WTC11 (cell line): ENCODE results near the gene CACNA1D. TPM values are rescaled to one million over a fixed set of nuclear protein-coding genes. Genes with fewer than 3 reads are reported as not detected.

Source experiments
- ATAC-seq: fragments of 200-7000 bp; cut with Tn5 transposase; 2 replicates; pipeline ENCODE4 v1.10.0; 2021; ENCODE audit warnings: mild to moderate bottlenecking, moderate library complexity
- CTCF ChIA-PET: fragments of 300-600 bp; sonication (Branson Sonifier 250); formaldehyde crosslinking; loops from one replicate; lab custom pipeline; 2021; ENCODE audit warnings: antibody characterized with exemption; lab: Charles Lee
- POLR2A ChIA-PET: fragments of 350-600 bp; sonication (Branson Sonifier 250); formaldehyde crosslinking; loops from one replicate; lab custom pipeline; 2021; ENCODE audit warnings: antibody characterized with exemption; lab: Charles Lee
- DNase-seq: peaks from one replicate; pipeline ENCODE4 v3.0.0; 2021; ENCODE audit warnings: low spot score
- H3K27ac Mint-ChIP-seq: 2 replicates; pipeline ENCODE4 v1.8.0; 2021; ENCODE audit warnings: mixed read lengths
- H3K27me3 Mint-ChIP-seq: 2 replicates; pipeline ENCODE4 v1.8.0; 2021; ENCODE audit warnings: low read depth, mild to moderate bottlenecking, moderate library complexity, mixed read lengths
- H3K36me3 Mint-ChIP-seq: 2 replicates; pipeline ENCODE4 v1.8.0; 2021; ENCODE audit warnings: mixed read lengths
- H3K4me1 Mint-ChIP-seq: 2 replicates; pipeline ENCODE4 v1.8.0; 2022; ENCODE audit warnings: mixed read lengths
- H3K4me3 Mint-ChIP-seq: 2 replicates; pipeline ENCODE4 v1.8.0; 2021; ENCODE audit warnings: mild to moderate bottlenecking, moderate library complexity, mixed read lengths
- H3K9me3 Mint-ChIP-seq: 2 replicates; pipeline ENCODE4 v1.8.0; 2021; ENCODE audit warnings: mixed read lengths
- ATF2 ChIP-seq: sonication (generic); formaldehyde crosslinking; IDR thresholded peaks from 2 replicates; pipeline ENCODE4 v1.8.1; 2022; ENCODE audit warnings: low read depth, missing genetic modification reagents, borderline replicate concordance
- CBFB ChIP-seq: sonication (generic); formaldehyde crosslinking; IDR thresholded peaks from 2 replicates; pipeline ENCODE4 v1.8.1; 2022; ENCODE audit warnings: mild to moderate bottlenecking, low read depth, missing genetic modification reagents
- ERG ChIP-seq: fragments of 250-450 bp; sonication (Bioruptor Pico); IDR thresholded peaks from 2 replicates; pipeline ENCODE4 v1.8.0; 2021; ENCODE audit warnings: mild to moderate bottlenecking
- FOXK1 ChIP-seq: sonication (generic); formaldehyde crosslinking; IDR thresholded peaks from 2 replicates; pipeline ENCODE4 v1.8.0; 2022; ENCODE audit warnings: mild to moderate bottlenecking, moderate library complexity, missing genetic modification reagents
- FOXP1 ChIP-seq: sonication (generic); formaldehyde crosslinking; IDR thresholded peaks from 2 replicates; pipeline ENCODE4 v1.8.0; 2022; ENCODE audit warnings: missing genetic modification reagents, mild to moderate bottlenecking, moderate library complexity, borderline replicate concordance
- GRHL2 ChIP-seq: fragments of 250-450 bp; sonication (Bioruptor Pico); IDR thresholded peaks from 2 replicates; pipeline ENCODE4 v1.8.0; 2022; ENCODE audit warnings: mild to moderate bottlenecking, moderate library complexity; ENCODE audit not compliant: insufficient replicate concordance, severe bottlenecking
- HMGXB4 ChIP-seq: sonication (generic); formaldehyde crosslinking; IDR thresholded peaks from 2 replicates; pipeline ENCODE4 v1.8.1; 2023; ENCODE audit warnings: mild to moderate bottlenecking, moderate library complexity, missing genetic modification reagents
- NR3C1 ChIP-seq: sonication (generic); formaldehyde crosslinking; conservative IDR thresholded peaks from 2 replicates; pipeline ENCODE4 v1.8.1; 2023; ENCODE audit warnings: low read depth, mild to moderate bottlenecking, missing genetic modification reagents
- PREB ChIP-seq: sonication (generic); formaldehyde crosslinking; IDR thresholded peaks from 2 replicates; pipeline ENCODE4 v1.8.1; 2022; ENCODE audit warnings: mild to moderate bottlenecking, missing genetic modification reagents, moderate library complexity, borderline replicate concordance
- SMAD3 ChIP-seq: sonication (generic); formaldehyde crosslinking; IDR thresholded peaks from 2 replicates; pipeline ENCODE4 v1.8.0; 2022; ENCODE audit warnings: missing genetic modification reagents, mild to moderate bottlenecking, borderline replicate concordance
- ZNF317 ChIP-seq: sonication (generic); formaldehyde crosslinking; IDR thresholded peaks from 2 replicates; pipeline ENCODE4 v1.8.1; 2023; ENCODE audit warnings: low read depth, mild to moderate bottlenecking, moderate library complexity, missing genetic modification reagents, borderline replicate concordance
- total RNA-seq: library from RNA; stranded (reverse); gene quantifications from 3 replicates; pipeline ENCODE4 v1.2.3, GENCODE V29; 2021
- TF ChIP-seq, protein P1 (sequence below): fragments of 250-450 bp; sonication (Bioruptor Pico); IDR thresholded peaks from 2 replicates; pipeline ENCODE4 v1.9.0; 2021; ENCODE audit warnings: moderate library complexity, mild to moderate bottlenecking, inconsistent platforms, borderline replicate concordance
- TF ChIP-seq, protein P2 (sequence below): sonication (generic); formaldehyde crosslinking; IDR thresholded peaks from 2 replicates; pipeline ENCODE4 v1.8.0; 2022; ENCODE audit warnings: missing genetic modification reagents

The CACNA1D gene
- total RNA-seq, 1 experiment from 2014 or later, result 2.3 TPM

DNA sequence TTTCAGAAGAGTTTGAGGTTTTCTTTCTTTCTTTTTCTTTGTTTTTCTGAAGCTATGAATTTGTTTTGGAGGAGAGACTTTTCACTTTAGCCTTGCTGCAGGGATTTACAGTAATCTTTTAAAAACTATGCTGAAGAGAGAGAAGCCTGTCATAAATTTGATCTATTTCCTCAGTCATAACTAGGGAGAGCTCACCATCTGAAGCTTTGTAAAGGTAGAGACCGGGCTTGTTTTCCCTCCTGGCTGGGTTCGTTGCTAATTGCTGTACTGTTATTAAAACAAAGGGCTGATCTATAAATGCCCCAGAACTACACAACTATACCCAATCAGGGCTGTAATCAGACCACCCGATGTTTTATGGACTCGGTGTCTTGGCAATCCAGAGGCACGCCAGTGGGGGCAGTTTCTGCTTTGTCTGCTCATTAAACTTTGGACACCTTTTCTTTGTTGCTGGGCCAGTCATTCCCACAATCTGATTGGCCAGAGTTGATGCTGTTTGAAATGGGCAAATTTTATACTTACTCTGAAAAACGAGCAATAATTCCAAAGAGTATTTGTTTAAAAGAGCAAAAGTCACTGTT, 164.3 kb downstream of the CACNA1D start (continued):
- TF ChIP-seq, protein P1, sequence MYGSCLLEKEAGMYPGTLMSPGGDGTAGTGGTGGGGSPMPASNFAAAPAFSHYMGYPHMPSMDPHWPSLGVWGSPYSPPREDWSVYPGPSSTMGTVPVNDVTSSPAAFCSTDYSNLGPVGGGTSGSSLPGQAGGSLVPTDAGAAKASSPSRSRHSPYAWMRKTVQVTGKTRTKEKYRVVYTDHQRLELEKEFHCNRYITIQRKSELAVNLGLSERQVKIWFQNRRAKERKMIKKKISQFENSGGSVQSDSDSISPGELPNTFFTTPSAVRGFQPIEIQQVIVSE (CRISPR knock-in tag), result no peak
- TF ChIP-seq, all 79 proteins: peak for 0

DNA sequence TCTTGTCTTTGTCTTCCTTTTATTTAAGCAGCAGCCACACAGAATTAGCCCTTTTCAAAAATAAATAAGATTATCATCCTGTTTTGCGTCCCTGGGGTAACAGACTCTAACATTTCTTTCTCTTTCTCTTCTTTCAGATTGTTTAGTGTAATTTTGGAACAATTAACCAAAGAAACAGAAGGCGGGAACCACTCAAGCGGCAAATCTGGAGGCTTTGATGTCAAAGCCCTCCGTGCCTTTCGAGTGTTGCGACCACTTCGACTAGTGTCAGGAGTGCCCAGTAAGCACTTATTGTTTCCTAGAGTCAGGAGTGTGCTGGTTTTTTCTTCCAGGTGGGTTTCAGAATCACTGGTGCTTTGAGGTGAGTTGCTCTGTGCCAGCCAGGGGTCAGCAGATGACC, 165.6 kb downstream of the CACNA1D start:
- ATAC-seq (no peak), DNase-seq (no peak)
- Mint-ChIP-seq H3K27ac (no peak overlapping the region), H3K4me3 (no peak overlapping the region), H3K27me3 (no peaks in the 10 kb centered on the region), H3K36me3 (peaks cover 6% of the 10 kb centered on the region), H3K4me1 (no peaks in the 10 kb centered on the region), H3K9me3 (peaks cover 36% of the 10 kb centered on the region)
- POLR2A ChIA-PET, result no interaction called here
- TF ChIP-seq NR3C1 (CRISPR knock-in tag) (no peak), ERG (CRISPR knock-in tag) (no peak), HMGXB4 (CRISPR knock-in tag) (no peak), FOXP1 (CRISPR knock-in tag) (no peak), SMAD3 (no peak), PREB (CRISPR knock-in tag) (no peak), ATF2 (CRISPR knock-in tag) (no peak), ZNF317 (CRISPR knock-in tag) (no peak), GRHL2 (CRISPR knock-in tag) (no peak), FOXK1 (CRISPR knock-in tag) (no peak), CBFB (no peak)
- TF ChIP-seq, protein P2, sequence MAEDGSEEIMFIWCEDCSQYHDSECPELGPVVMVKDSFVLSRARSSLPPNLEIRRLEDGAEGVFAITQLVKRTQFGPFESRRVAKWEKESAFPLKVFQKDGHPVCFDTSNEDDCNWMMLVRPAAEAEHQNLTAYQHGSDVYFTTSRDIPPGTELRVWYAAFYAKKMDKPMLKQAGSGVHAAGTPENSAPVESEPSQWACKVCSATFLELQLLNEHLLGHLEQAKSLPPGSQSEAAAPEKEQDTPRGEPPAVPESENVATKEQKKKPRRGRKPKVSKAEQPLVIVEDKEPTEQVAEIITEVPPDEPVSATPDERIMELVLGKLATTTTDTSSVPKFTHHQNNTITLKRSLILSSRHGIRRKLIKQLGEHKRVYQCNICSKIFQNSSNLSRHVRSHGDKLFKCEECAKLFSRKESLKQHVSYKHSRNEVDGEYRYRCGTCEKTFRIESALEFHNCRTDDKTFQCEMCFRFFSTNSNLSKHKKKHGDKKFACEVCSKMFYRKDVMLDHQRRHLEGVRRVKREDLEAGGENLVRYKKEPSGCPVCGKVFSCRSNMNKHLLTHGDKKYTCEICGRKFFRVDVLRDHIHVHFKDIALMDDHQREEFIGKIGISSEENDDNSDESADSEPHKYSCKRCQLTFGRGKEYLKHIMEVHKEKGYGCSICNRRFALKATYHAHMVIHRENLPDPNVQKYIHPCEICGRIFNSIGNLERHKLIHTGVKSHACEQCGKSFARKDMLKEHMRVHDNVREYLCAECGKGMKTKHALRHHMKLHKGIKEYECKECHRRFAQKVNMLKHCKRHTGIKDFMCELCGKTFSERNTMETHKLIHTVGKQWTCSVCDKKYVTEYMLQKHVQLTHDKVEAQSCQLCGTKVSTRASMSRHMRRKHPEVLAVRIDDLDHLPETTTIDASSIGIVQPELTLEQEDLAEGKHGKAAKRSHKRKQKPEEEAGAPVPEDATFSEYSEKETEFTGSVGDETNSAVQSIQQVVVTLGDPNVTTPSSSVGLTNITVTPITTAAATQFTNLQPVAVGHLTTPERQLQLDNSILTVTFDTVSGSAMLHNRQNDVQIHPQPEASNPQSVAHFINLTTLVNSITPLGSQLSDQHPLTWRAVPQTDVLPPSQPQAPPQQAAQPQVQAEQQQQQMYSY, result no peak
- CTCF ChIA-PET, result no interaction called here
